ENCODE measurements around the gene IREB2. TPM values are rescaled to one million over a fixed set of nuclear protein-coding genes. Genes with fewer than 3 reads are reported as not detected.
"Not testable (repeated sequence)": the region's sequence is repeated elsewhere in the genome, so short reads cannot be mapped to it uniquely, and the experiment has no call there.

The IREB2 gene
- total RNA-seq, 1 experiment from 2014 or later, result 84.5 TPM

DNA sequence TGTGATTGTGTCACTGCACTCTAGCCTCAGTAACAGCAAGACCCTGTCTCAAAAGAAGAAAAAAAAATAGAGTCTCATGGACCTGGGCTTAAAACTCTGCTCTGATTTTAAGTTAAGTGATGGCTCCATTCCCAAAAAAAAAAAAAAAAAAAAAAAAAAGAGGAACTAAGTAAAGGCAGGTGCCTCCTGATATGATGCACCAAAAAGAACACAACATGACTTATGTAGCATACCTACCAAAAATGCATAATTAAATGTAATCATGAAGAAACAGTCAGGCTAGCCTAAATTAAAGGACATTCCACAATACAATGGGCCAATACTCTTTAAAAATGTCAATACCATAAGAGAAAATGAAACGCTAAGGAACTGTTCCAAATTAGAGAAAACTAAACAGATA is 5.4 kb upstream of the IREB2 start:
- intact Hi-C loops (cut with micrococcal nuclease; ENCODE audit: unreplicated experiment), result no loop called here
- no peak for TF ChIP-seq CTCF (IDR thresholded peaks at IDR 0.05; ENCODE audit: unreplicated experiment)
- H3K4me3 Mint-ChIP-seq (ENCODE audit: low read depth, unreplicated experiment), result no peak overlapping the region
- peaks cover 14% of the 10 kb centered on the region for H3K4me1 Mint-ChIP-seq (ENCODE audit: low read depth, unreplicated experiment)
- CTCF ChIA-PET, result interaction anchor here (0.6 kb wide), 1 partner anchor 28 kb away, joined by 3 read pairs; no protein-coding TSS in a partner anchor
- H3K27me3 Mint-ChIP-seq (ENCODE audit: unreplicated experiment), result peaks cover 50% of the 10 kb centered on the region
- no peak for DNase-seq
- no TSS peak for BruUV-seq (replicated peaks)
- H3K27ac Mint-ChIP-seq (ENCODE audit: unreplicated experiment), result no peak overlapping the region
- H3K36me3 Mint-ChIP-seq (ENCODE audit: insufficient read depth, unreplicated experiment), result peaks cover 7% of the 10 kb centered on the region
- H3K9me3 Mint-ChIP-seq (ENCODE audit: low read depth, unreplicated experiment), result no peaks in the 10 kb centered on the region

GRCh38 chr15:78434134-78434533 is 3.9 kb upstream of the IREB2 start:
- no peak for TF ChIP-seq CTCF (IDR thresholded peaks at IDR 0.05; ENCODE audit: unreplicated experiment)
- intact Hi-C loops (cut with micrococcal nuclease; ENCODE audit: unreplicated experiment), result no loop called here
- DNase-seq, result no peak

DNA sequence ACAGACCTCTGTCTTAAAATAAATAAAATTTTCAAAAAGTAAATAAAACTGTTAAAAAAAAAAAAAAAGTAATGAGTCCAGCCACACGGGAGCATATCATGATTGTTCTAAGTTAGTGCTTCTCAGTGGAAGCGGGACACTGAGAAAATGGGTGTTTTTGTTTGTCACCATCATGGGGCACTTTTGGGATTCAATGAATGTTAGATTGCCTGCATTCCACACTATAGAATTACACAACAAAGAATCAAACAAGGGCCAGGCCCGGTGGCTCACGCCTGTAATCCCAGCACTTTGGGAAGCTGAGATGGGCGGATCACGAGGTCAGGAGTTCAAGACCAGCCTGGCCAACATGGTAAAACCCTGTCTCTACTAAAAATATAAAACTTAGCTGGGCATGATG is 3.3 kb upstream of the IREB2 start:
- intact Hi-C loops (cut with micrococcal nuclease; ENCODE audit: unreplicated experiment); DNase-seq; BruUV-seq (replicated peaks); H3K27ac Mint-ChIP-seq (ENCODE audit: unreplicated experiment); H3K9me3 Mint-ChIP-seq (ENCODE audit: low read depth, unreplicated experiment); H3K4me3 Mint-ChIP-seq (ENCODE audit: low read depth, unreplicated experiment): not testable (repeated sequence)
- CTCF ChIA-PET, result interaction anchor here (0.7 kb wide), 1 partner anchor 49 kb away, joined by 3 read pairs; no protein-coding TSS in a partner anchor
- Mint-ChIP-seq H3K4me1 (ENCODE audit: low read depth, unreplicated experiment) (peaks cover 14% of the 10 kb centered on the region), H3K27me3 (ENCODE audit: unreplicated experiment) (peaks cover 41% of the 10 kb centered on the region), H3K36me3 (ENCODE audit: insufficient read depth, unreplicated experiment) (peaks cover 24% of the 10 kb centered on the region)

More at GRCh38 chr15:78434134-78434533, 3.9 kb upstream of the IREB2 start:
- no peak overlapping the region for H3K4me3 Mint-ChIP-seq (ENCODE audit: low read depth, unreplicated experiment)
- no peaks in the 10 kb centered on the region for H3K9me3 Mint-ChIP-seq (ENCODE audit: low read depth, unreplicated experiment)
- no TSS peak for BruUV-seq (replicated peaks)
- H3K27ac Mint-ChIP-seq (ENCODE audit: unreplicated experiment), result no peak overlapping the region
- peaks cover 47% of the 10 kb centered on the region for H3K27me3 Mint-ChIP-seq (ENCODE audit: unreplicated experiment)
- CTCF ChIA-PET, result interaction anchor here (0.7 to 1.3 kb wide), 2 partner anchors 11 to 49 kb away, joined by 3 to 4 read pairs; no protein-coding TSS in a partner anchor
- peaks cover 22% of the 10 kb centered on the region for H3K36me3 Mint-ChIP-seq (ENCODE audit: insufficient read depth, unreplicated experiment)
- H3K4me1 Mint-ChIP-seq (ENCODE audit: low read depth, unreplicated experiment), result peaks cover 14% of the 10 kb centered on the region

DNA sequence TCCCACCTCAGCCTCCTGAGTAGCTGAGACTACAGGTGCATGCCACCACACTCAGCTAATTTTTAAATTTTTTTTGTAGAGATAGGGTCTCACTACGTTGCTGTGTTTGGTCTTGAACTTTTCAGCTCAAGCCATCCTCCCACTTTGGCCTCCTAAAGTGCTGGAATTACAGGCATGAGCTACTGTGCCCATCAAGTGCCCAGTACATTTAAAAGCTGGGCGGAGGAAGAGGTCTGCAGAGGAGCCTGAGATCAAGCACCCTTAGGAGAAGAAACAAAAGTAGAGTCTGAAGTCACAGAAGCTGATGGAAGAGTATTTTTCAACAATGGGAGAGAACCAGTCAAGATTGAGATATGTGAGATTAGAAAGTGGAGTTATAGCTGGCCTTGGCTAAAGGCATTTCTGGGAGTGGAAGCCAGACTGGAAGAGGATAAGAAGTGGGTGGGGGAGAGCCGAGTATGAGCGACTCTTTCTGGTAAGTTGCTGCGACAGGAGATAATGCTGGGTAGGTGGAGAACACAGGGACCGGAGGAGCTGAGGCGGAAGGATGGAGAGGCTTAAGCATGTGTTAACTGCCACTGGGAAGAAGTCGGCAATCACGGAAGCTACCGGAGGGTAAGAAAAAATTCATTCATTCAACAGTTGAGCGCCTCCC is 782 bp upstream of the IREB2 start:
- Mint-ChIP-seq H3K4me1 (ENCODE audit: low read depth, unreplicated experiment) (peaks cover 14% of the 10 kb centered on the region), H3K4me3 (ENCODE audit: low read depth, unreplicated experiment) (peak overlapping the region; percentile 73), H3K36me3 (ENCODE audit: insufficient read depth, unreplicated experiment) (peaks cover 41% of the 10 kb centered on the region), H3K27me3 (ENCODE audit: unreplicated experiment) (peaks cover 16% of the 10 kb centered on the region), H3K27ac (ENCODE audit: unreplicated experiment) (peak overlapping the region; percentile 55), H3K9me3 (ENCODE audit: low read depth, unreplicated experiment) (no peaks in the 10 kb centered on the region)
- TSS peak; percentile 99 for BruUV-seq (replicated peaks)
- intact Hi-C loops (cut with micrococcal nuclease; ENCODE audit: unreplicated experiment), result no loop called here
- no peak for TF ChIP-seq CTCF (IDR thresholded peaks at IDR 0.05; ENCODE audit: unreplicated experiment)
- DNase-seq, result no peak
- CTCF ChIA-PET, result interaction anchor here (0.6 to 1.4 kb wide), 4 partner anchors 13 to 211 kb away, joined by 3 to 7 read pairs (median 6); partner anchors contain the start of gene CHRNA5
